DMS53 treated with DMSO at 0.1 percent for 48 hours (cell line): ENCODE data around the gene KL.

ENCODE experiments used
- DNase-seq: peaks from one replicate; lab custom pipeline; 2025; ENCODE audit not compliant: unreplicated experiment; lab: John Stamatoyannopoulos, UW

KL gene

DNA sequence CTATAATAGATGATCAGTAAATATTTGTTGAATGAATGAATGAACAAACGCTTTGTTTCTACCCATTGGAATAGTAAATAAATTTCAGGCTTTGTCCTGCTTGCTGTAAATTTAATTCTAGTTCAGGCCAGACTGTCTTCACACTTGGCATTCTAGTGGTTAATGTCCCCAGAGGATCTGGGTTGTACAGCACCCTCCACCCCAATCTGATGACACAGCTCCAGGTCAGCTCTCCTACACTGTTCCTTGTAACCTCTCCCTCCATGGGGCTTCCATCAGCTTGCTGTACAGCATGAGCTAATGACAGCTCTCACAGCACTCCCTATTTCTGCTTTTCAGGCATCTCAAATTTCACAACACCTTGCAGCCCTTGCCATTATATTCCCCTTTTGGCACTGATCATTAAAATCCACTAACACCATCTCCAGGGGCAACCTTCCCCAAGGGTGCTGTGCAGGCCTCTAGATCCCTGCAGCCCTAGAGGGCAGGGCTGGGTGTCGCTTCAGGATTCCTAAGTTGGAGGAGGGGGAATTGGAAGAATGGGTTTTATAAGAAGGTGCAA is 12.7 kb upstream of the KL start:
- DNase-seq = no peak

DNA sequence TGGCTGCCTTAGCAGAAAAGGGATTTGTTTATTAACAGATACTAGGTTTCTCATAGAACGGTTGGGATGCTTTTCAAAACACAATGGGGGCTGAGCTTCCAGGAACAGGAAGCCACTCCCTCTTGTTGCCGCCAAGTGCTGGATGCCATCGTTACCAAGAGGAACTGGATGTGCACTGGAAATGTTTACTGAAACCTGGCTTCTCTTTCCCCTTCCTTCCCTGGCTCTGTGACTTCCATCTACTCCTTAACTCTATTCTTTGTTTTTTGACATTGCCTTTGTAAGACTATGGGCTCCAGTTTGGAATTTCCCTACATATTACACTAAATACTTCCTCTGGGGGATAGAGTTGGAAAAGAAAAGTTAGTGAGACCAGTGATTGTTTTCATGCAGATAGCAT is 11.7 kb upstream of the KL start:
- DNase-seq = no peak

GRCh38 chr13:33006134-33006533 is 10.1 kb upstream of the KL start:
- DNase-seq = no peak

- no peak for DNase-seq
Measured at GRCh38 chr13:33006638-33007037, 9.6 kb upstream of the KL start.

- DNase-seq = no peak
Measured at GRCh38 chr13:33007237-33007636, 9.0 kb upstream of the KL start.

DNA sequence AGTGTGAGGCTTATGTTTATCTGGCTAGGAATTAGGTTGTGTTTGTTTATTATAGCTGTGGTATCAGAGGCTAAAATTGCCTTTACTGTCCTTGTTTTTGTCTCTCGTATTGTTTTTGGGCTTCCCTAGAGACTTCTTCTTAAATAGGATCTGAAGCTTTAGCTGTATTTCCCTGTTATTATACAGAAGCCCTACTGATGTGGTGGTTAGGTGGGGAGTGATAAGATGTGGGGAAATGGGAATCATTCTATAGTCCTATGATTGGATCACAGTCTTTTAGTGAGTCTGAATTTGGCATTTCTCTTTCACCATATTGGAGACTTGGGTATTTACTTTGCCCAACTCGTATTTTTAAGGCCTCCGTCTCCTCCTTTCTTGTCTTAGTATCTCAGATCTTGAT is 8.3 kb upstream of the KL start:
- DNase-seq = no peak

DNA sequence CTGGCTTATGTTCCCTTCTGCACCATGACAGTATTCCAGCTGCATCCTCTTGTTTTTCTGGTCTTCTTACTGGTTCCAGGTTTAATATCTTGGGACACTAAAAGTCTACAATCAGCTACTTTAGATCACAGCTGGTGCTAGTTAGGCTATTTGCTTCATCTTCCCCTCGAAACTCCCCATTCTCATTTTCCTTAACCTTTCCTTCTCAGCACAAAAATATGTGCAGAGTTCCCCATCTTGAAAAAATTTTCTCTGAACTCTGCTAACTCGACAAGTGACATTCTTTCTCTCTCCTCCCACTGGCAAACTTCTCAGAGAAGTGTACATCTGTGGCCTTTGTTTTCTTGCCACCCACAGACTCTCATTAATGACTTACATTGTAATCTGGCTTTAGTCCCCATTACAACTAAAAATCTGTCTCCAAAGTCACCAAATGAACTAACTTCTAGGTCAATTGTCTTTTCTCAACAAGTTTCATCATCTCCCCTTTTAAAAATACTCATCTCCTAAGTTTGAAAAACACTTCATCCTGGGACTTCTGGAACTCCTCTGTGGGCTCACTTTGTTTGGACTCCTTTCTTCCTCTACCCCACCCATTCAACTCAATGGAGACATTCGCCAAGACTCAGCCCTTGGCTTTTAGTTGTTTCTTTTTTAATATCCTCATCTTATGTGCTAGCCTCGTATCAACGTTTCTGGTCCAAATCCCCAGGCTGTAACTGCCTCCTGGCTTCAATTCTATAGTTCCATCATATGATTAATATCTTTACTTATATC is 7.1 kb upstream of the KL start:
- DNase-seq = no peak

GRCh38 chr13:33011828-33012470 is 4.3 kb upstream of the KL start:
- DNase-seq = no peak

DNA sequence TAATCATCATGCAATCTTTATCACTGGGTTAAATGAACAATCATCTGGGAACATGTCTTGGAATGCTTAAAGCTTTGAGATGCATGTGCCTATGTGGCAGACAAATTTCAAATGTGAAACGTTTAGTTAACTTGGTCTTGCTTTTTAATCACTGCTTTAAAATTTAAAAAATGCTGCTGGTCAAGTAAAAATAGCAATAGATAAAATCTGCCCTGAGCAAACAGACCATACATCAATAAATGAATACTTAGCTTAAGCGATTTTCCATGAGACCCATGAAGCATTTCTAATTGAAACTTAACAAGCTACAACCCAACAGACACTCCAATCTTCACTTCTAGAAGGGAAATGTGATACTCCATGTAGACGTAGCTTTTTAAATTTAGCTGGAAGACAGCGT is 1.9 kb upstream of the KL start:
- no peak for DNase-seq

GRCh38 chr13:33015241-33015668 is 968 bp upstream of the KL start:
- DNase-seq = no peak

DNA sequence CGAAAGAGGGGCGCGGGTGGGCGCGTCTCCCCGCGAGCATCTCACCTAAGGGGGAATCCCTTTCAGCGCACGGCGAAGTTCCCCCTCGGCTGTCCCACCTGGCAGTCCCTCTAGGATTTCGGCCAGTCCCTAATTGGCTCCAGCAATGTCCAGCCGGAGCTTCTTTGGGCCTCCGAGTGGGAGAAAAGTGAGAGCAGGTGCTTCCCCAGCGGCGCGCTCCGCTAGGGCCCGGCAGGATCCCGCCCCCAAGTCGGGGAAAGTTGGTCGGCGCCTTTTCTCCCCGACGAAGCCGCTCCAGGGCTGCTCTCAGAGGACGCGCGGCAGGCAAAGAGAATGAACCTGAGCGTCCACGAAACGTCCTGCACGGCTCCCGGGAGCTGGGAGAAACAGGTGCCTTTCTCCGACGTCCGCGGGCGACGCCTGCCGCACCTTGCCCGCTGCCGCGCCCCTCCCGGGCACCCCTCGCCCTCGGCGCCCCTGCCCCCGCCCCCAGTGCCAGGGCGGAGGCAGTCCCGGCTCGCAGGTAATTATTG is 366 bp upstream of the KL start:
- peak; percentile 11 for DNase-seq

GRCh38 chr13:33017323-33017929 is 1.2 kb downstream of the KL start:
- DNase-seq = peak; percentile 89

DNA sequence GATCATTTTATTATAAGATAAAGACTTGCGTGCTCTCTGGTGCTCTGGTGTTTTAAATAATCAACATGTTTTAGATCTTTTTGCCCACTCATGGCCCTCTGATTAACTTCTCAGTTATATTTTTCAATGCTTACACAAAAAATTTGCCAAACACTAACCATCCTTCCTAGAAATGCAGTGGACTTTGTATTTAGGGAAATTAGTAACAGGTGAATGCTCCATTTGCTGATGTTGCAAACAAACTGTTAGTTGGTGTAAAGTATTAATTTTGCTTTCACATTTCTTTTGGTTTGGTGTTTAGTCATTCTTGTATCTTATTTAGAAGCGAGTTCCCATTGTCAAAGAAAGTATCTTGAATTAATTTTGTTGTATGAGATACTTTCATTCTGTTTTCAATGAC is 2.7 kb downstream of the KL start:
- DNase-seq = no peak

DNA sequence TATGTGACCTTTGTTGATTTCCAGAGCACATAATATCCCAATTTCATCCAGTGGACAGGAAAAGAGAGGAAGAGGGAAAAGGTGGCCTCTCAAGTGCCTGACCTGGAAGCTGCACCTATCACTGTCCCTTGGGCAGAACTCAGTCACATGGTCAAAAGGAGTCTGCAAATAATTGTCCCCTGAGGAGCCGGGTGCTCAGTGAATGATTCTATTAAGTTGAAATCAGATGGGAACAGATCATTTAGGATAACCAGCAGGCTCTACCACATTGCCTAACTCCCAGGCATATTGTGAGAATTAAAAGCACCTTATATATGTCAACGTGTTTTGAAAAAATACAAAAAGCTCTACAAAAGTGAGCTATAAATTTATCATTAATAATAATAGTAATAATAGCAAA is 6.8 kb downstream of the KL start:
- no peak for DNase-seq

GRCh38 chr13:33025220-33025744 is 9.1 kb downstream of the KL start:
- no peak for DNase-seq

GRCh38 chr13:33026489-33027152 is 10.4 kb downstream of the KL start:
- no peak for DNase-seq

- no peak for DNase-seq
Measured at GRCh38 chr13:33028620-33029019, 12.4 kb downstream of the KL start.

DNA sequence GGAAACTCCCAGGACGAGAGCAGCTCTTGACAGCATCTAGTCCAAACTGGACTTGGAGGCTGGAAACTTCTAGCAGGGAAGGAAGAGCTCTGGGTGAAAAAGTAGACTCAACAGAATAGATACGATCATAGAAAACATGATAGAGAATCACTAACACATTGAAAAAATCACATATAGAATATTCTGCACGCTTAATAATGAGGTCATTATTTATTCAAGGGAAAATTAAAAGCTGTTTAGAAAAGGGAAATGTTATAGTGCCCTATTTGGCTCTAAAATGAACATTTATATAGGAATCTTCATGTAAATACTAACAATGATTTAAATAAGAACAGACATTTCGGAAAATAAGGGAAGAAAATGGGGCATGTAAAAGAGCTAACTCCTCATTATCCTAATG is 15.1 kb downstream of the KL start:
- DNase-seq = no peak

GRCh38 chr13:33032037-33032625 is 15.9 kb downstream of the KL start:
- no peak for DNase-seq

DNA sequence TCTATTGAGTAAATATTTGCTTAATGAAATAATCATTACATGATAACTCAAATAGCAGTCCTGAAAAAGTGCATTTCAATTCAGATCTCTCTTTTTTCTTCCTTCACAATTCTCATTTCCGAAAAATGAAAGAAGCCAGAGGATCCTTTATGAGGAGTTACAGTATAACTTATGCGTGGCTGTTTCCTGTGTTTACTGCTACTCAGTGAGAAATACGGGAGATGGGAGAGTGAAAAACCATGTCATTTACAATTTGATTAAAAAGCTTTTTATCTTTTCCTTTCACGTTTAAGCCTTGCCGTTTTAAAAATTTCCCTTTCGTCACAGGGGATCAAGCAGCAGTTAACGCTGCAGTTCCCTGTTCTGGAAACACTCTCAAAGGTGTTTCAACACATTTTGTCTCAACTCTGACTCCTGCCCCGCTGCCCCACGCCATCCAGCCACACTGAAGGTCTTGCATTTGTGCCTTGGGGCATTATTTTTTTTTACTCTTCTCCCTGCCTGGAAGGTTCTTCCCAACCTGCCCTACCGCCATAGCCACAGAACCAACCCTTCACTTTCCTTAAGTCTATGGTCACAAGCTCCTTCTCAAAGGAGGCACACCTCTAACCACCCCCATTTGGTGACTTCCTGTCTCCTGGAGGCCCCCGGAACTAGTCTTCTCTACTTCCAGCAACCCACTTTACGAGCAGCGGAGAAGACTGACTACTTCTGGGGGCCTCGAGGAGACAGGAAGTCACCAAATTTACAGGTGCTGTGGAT is 17.0 kb downstream of the KL start:
- no peak for DNase-seq
